ENCODE measurements around the gene CSTF2T. TPM values are rescaled to one million over a fixed set of nuclear protein-coding genes. Genes with fewer than 3 reads are reported as not detected.

The CSTF2T gene
- total RNA-seq, 1 experiment from 2014 or later = 42.1 TPM

- Histone ChIP-seq H3K4me2 (ENCODE audit: insufficient read depth, insufficient read length, low read length) (no peak overlapping the region), H3K4me1 (ENCODE audit: insufficient read depth, low read length) (peaks cover 4% of the 10 kb centered on the region; the same call in 1 of the 2 replicates), H2BK12ac (ENCODE audit: insufficient read length, low read depth, low read length) (no peak overlapping the region), H3K56ac (ENCODE audit: insufficient read length, low read depth, low read length) (no peak overlapping the region), H4K8ac (replicated peaks; ENCODE audit: insufficient read length, low read depth, low read length) (no peak overlapping the region), H3K9ac (ENCODE audit: extremely low read depth, insufficient read length, low read length) (no peak overlapping the region), H2BK120ac (ENCODE audit: low read depth, low read length, poor library complexity, severe bottlenecking) (no peak overlapping the region), H3K79me2 (ENCODE audit: insufficient read depth, low read length) (no peaks in the 10 kb centered on the region; the same call in 1 of the 2 replicates), H3K79me1 (ENCODE audit: insufficient read depth, low read depth, low read length, poor library complexity, severe bottlenecking) (no peaks in the 10 kb centered on the region), H4K20me1 (ENCODE audit: control insufficient read depth, insufficient read depth, insufficient read length) (no peaks in the 10 kb centered on the region), H3K27ac (ENCODE audit: insufficient read length, low read depth, low read length) (no peak overlapping the region), H2BK15ac (ENCODE audit: low read depth, low read length) (no peak overlapping the region; the same call in 1 of the 2 replicates), H3K27me3 (ENCODE audit: insufficient read depth, low read length) (no peaks in the 10 kb centered on the region), H3K23ac (ENCODE audit: insufficient read length, low read depth, low read length) (no peak overlapping the region), H3T11ph (ENCODE audit: low read length) (no peak overlapping the region), H3K14ac (ENCODE audit: insufficient read depth, low read length) (no peak overlapping the region), H3K23me2 (ENCODE audit: insufficient read length, low read depth, low read length, poor library complexity, severe bottlenecking) (no peaks in the 10 kb centered on the region), H4K5ac (ENCODE audit: insufficient read length, low read depth, low read length) (no peak overlapping the region), H4K91ac (ENCODE audit: insufficient read length, low read depth, low read length) (no peak overlapping the region), H2BK20ac (ENCODE audit: low read depth, low read length, poor library complexity, severe bottlenecking) (no peak overlapping the region), H2AK5ac (ENCODE audit: insufficient read length, low read length) (no peak overlapping the region), H3K9me3 (ENCODE audit: control insufficient read depth, low read depth, low read length) (no peaks in the 10 kb centered on the region), H2AFZ (ENCODE audit: low read length) (no peak overlapping the region), H2BK5ac (ENCODE audit: insufficient read length, low read length) (no peak overlapping the region), H3K18ac (ENCODE audit: insufficient read length, low read depth, low read length) (no peak overlapping the region), H3K4ac (ENCODE audit: low read depth, low read length) (no peak overlapping the region)
- no CpG with 5 or more reads among the region's 1 CpG for WGBS (ENCODE audit: extremely low coverage, insufficient read length, low lambda C conversion rate)
- Mint-ChIP-seq H3K36me3 (ENCODE audit: insufficient read depth in 1 of 3, low read depth in 3 of 3) (no peaks in the 10 kb centered on the region), H3K9me3 (no peaks in the 10 kb centered on the region), H3K27ac (peak overlapping the region in 1 of 3 experiments; percentile 6; a peak in 1 of 7 replicates), H3K4me3 (no peak overlapping the region), H3K4me1 (peaks cover 6 to 12% of the 10 kb centered on the region in 2 experiments), H3K27me3 (ENCODE audit: low read depth) (no peaks in the 10 kb centered on the region)
- TF ChIP-seq CTCF (conservative IDR thresholded peaks at IDR 0.05) = no peak
- DNase-seq = no peak
Observed at GRCh38 chr10:51747216-51747615, 47.8 kb upstream of the CSTF2T start.
